Progenitor cell of endocrine pancreas (in vitro differentiated cells): ENCODE results near the gene MAP7D3. TPM values are rescaled to one million over a fixed set of nuclear protein-coding genes. Genes with fewer than 3 reads are reported as not detected.

Source experiments
- DNase-seq: peaks from one replicate; pipeline ENCODE4 v3.0.0; 2021; ENCODE audit warnings: low spot score; ENCODE audit not compliant: unreplicated experiment
- H3K27ac Mint-ChIP-seq: 2 replicates; pipeline ENCODE4 v1.8.0; 2021; ENCODE audit warnings: mild to moderate bottlenecking, moderate library complexity, mixed read lengths
- H3K27me3 Mint-ChIP-seq: 2 replicates; pipeline ENCODE4 v1.8.0; 2021; ENCODE audit warnings: mixed read lengths
- H3K36me3 Mint-ChIP-seq: 2 replicates; pipeline ENCODE4 v1.8.0; 2022; ENCODE audit warnings: mixed read lengths; ENCODE audit not compliant: insufficient read depth
- H3K4me1 Mint-ChIP-seq: 2 replicates; pipeline ENCODE4 v1.8.0; 2021; ENCODE audit warnings: low read depth, mixed read lengths
- H3K4me3 Mint-ChIP-seq: 2 replicates; pipeline ENCODE4 v1.8.0; 2021; ENCODE audit warnings: low read depth, mild to moderate bottlenecking, moderate library complexity, mixed read lengths
- H3K9me3 Mint-ChIP-seq: 2 replicates; pipeline ENCODE4 v1.8.0; 2021; ENCODE audit warnings: low read depth, mixed read lengths
- CTCF ChIP-seq: fragments of 200-600 bp; sonication (generic); IDR thresholded peaks from one replicate; pipeline ENCODE4 v1.5.0; 2021; ENCODE audit warnings: antibody characterized with exemption, mild to moderate bottlenecking; ENCODE audit not compliant: unreplicated experiment
- total RNA-seq: library from RNA; stranded (reverse); gene quantifications from 2 replicates; pipeline ENCODE4 v1.2.1, GENCODE V29; 2021

Gene MAP7D3
- total RNA-seq, 1 donor from 2014 or later: 5.8 TPM

DNA sequence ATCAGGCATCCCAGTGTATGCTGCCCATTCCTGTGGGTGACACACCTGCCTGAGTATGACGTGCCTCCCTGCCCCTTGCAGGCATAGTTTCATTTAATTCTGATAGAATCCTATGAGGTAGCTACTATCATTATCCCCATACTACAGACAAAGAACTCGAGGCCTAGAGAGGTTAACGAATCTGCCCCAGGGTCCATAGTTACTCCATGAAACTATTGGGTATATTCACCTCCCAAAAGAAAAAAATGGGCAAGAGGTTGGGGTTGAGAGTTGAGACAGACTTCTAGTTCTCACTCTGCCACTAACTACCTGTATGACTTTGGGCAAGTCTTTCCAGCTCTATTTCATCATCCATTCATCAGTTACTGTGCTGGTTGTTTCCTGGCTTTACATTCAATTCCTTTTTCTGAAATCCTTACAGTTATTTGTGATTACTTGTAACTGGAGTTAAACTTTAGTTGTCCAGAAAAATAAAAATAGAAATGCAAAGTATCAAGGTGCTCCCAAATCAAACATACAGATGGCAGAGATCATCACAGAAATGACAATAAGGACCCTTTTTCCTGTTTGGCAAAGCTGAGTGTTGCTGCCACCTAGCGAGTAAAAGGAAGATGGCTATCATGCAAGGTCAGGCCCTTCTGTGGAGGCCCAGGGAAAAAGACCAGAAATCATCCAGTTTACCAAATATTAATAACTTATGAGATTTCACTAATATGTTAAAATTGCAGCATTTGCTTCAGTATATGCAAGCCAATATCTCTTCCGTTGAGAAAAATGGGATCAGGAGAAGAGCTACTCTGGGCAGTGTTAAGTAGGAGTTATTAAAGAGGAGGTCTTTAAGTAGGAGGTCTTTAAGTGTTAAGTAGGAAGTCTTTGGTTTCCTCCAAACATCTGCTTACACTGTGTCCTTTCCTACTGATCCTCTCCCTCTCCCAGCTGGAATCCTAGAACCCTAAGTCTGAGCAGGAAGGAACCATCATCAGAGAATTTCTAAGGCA lies 17.1 kb upstream of the MAP7D3 start:
- H3K4me1 Mint-ChIP-seq: no peaks in the 10 kb centered on the region
- no peak for DNase-seq
- H3K4me3 Mint-ChIP-seq: no peak overlapping the region
- H3K9me3 Mint-ChIP-seq: peaks cover 10% of the 10 kb centered on the region
- peak; percentile 66 for TF ChIP-seq CTCF
- no peak overlapping the region for H3K27ac Mint-ChIP-seq
- H3K27me3 Mint-ChIP-seq: no peaks in the 10 kb centered on the region
- no peaks in the 10 kb centered on the region for H3K36me3 Mint-ChIP-seq

DNA sequence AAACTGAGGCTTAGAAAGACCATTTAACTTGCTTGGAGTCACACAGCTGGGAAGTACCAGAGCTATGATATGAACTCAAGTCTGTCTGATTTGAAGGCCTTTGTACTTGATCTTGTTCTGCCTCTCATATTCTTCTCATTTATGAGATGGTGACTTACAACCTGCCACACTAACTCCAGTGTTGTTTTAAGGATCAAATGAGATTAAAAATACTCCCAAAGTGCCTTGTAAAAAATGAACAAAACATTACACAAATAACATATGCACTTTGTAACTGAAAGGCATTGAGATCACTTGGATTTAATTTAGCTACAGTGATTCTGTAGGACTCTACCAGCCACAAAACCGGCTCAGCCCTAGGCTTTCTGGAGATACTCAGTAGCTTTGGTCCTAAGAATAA lies 15.6 kb upstream of the MAP7D3 start:
- no peak for TF ChIP-seq CTCF
- no peaks in the 10 kb centered on the region for H3K27me3 Mint-ChIP-seq
- no peak for DNase-seq
- no peak overlapping the region for H3K4me3 Mint-ChIP-seq
- H3K36me3 Mint-ChIP-seq: no peaks in the 10 kb centered on the region
- H3K27ac Mint-ChIP-seq: no peak overlapping the region
- no peaks in the 10 kb centered on the region for H3K4me1 Mint-ChIP-seq
- H3K9me3 Mint-ChIP-seq: peaks cover 10% of the 10 kb centered on the region

DNA sequence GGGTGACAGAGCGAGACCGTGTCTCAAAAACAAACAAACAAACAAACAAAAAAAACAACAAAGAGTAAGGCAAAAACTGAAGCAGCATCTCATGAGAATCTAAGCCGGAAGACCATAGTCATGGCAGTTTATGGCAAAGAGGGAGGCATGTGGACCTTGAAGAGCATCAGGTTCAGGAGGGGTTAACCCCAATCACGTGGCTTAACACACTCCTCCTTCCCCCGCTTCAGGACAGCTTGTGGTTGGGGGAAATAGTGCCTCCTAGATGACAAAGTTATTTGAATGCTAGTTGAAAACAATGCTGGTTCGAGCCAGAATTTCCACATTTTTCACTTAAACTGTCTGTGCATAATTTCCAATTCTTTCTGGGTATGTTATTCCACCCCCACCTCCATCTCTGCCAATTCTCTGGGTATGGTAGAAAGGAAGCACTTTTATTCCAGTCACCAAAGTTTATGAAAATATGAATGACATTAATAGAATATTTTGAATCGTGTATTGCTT lies 11.7 kb upstream of the MAP7D3 start:
- no peak overlapping the region for H3K4me3 Mint-ChIP-seq
- no peaks in the 10 kb centered on the region for H3K27me3 Mint-ChIP-seq
- H3K4me1 Mint-ChIP-seq: no peaks in the 10 kb centered on the region
- peaks cover 8% of the 10 kb centered on the region for H3K9me3 Mint-ChIP-seq
- DNase-seq: no peak
- H3K36me3 Mint-ChIP-seq: no peaks in the 10 kb centered on the region
- no peak overlapping the region for H3K27ac Mint-ChIP-seq
- TF ChIP-seq CTCF: no peak

DNA sequence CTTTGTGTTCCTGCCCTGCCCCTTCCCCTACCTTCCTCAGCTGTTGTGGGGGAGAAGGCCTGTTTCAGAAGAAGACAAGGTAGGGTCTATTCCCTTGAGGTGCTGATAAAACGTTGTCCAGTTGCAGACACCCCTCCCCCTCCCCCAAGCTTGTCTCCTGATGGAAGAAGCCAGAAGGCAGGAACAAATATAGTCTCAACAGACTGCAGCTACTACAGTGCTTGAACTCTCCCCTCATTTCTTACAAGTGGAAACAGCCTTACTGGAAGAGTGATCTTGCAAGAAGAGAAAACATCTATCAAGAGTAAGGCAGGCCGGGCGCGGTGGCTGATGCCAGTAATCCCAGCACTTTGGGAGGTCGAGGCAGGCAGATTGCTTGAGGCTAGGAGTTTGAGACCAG lies 11.0 kb upstream of the MAP7D3 start:
- Mint-ChIP-seq H3K9me3 (peaks cover 10% of the 10 kb centered on the region), H3K27me3 (no peaks in the 10 kb centered on the region), H3K4me3 (no peak overlapping the region), H3K27ac (no peak overlapping the region), H3K36me3 (no peaks in the 10 kb centered on the region), H3K4me1 (no peaks in the 10 kb centered on the region)
- DNase-seq: no peak
- no peak for TF ChIP-seq CTCF

DNA sequence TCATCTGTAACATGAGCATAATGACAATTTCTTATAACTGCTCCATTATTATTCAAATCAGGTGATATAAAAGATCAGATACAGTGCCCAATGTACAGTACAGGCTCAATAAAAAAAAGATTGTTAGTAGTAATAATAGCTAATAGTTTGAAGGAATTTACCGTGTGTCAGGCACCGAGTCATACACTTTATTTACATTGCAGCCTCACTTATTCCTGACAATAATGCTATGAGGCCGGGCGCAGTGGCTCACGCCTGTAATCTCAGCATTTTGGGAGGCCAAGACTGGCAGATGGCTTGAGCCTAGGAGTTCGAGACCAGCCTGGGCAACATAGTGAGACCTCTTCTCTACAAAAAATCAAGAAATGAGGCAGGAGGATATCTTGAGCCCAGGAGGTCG lies 10.1 kb upstream of the MAP7D3 start:
- no peaks in the 10 kb centered on the region for H3K36me3 Mint-ChIP-seq
- peaks cover 12% of the 10 kb centered on the region for H3K9me3 Mint-ChIP-seq
- no peaks in the 10 kb centered on the region for H3K27me3 Mint-ChIP-seq
- H3K27ac Mint-ChIP-seq: no peak overlapping the region
- no peak for DNase-seq
- H3K4me1 Mint-ChIP-seq: no peaks in the 10 kb centered on the region
- no peak for TF ChIP-seq CTCF
- no peak overlapping the region for H3K4me3 Mint-ChIP-seq
